BLaER1 treated with 17β-estradiol and CSF1 and Interleukin-3, amounts not matched to agents 10 nM and 100 nM (cell line): Measurements from ENCODE around the gene PRUNE1.
A peak's percentile ranks its signal among the peaks of the same experiment; 100 is the strongest.

Experiments
- H3K27ac ChIP-seq, 11 experiments: shearing (Covaris generic); formaldehyde crosslinking; 2 replicates each; pipeline ENCODE4 v1.8.1; 2022
- H3K27me3 ChIP-seq, 11 experiments: shearing (Covaris generic); formaldehyde crosslinking; 2 replicates each; pipeline ENCODE4 v1.8.1; 2022
- H3K36me3 ChIP-seq, 11 experiments: shearing (Covaris generic); formaldehyde crosslinking; 2 replicates each; pipeline ENCODE4 v1.8.1; 2022
- H3K4me1 ChIP-seq, 10 experiments: shearing (Covaris generic); formaldehyde crosslinking; 2 replicates each; pipeline ENCODE4 v1.8.1; 2022
- H3K4me2 ChIP-seq, 11 experiments: shearing (Covaris generic); formaldehyde crosslinking; 2 replicates each; pipeline ENCODE4 v1.8.1; 2022
- H3K4me3 ChIP-seq, 10 experiments: shearing (Covaris generic); formaldehyde crosslinking; 2 replicates each; pipeline ENCODE4 v1.8.1; 2022
- H3K9ac ChIP-seq, 11 experiments: shearing (Covaris generic); formaldehyde crosslinking; 2 replicates each; pipeline ENCODE4 v1.8.1; 2022
- H3K9me3 ChIP-seq, 11 experiments: shearing (Covaris generic); formaldehyde crosslinking; replicated peaks in 1 of 11; 2 replicates each; pipeline ENCODE4 v1.8.1; 2022
- H4K20me1 ChIP-seq, 11 experiments: shearing (Covaris generic); formaldehyde crosslinking; 2 replicates each; pipeline ENCODE4 v1.8.1; 2022
- Cebpa-rat ChIP-seq, 11 experiments: shearing (Covaris generic); IDR thresholded peaks; 2 replicates each; pipeline ENCODE4 v1.8.1; 2022

The PRUNE1 gene

GRCh38 chr1:151055581-151055980 lies 47.3 kb downstream of the PRUNE1 start:
- Histone ChIP-seq H3K4me1 (peaks cover 34 to 56% (median 36%) of the 10 kb centered on the region in 10 experiments), H3K4me2 (peak overlapping the region; percentile 92 to 100 (median 99))

GRCh38 chr1:151056149-151056548 lies 47.9 kb downstream of the PRUNE1 start:
- peak overlapping the region in 9 of 10 experiments; percentile 80 to 99 (median 95); a peak in 18 of 20 replicates for H3K4me3 ChIP-seq
- H3K36me3 ChIP-seq, result peaks cover 57 to 73% (median 68%) of the 10 kb centered on the region in 11 experiments
- peak overlapping the region; percentile 59 to 98 (median 95); a peak in 21 of 22 replicates for H3K9ac ChIP-seq
- H3K27ac ChIP-seq, result peak overlapping the region in 9 of 11 experiments; percentile 2 to 98 (median 93); a peak in 15 of 22 replicates
- no peaks in the 10 kb centered on the region for H3K9me3 ChIP-seq
- H3K4me1 ChIP-seq, result peaks cover 34 to 59% (median 37%) of the 10 kb centered on the region in 10 experiments
- no peak for TF ChIP-seq Cebpa-rat (IDR thresholded peaks at IDR 0.05)
- H3K4me2 ChIP-seq, result peak overlapping the region; percentile 92 to 100 (median 99)
- H4K20me1 ChIP-seq, result peaks cover 62 to 80% (median 75%) of the 10 kb centered on the region in 11 experiments
- H3K27me3 ChIP-seq, result peaks cover 0 to 36% (median 4%) of the 10 kb centered on the region in 11 experiments; a peak in 10 of 22 replicates

More at GRCh38 chr1:151055581-151055980, 47.3 kb downstream of the PRUNE1 start:
- peak overlapping the region in 10 of 11 experiments; percentile 24 to 98 (median 94); a peak in 17 of 22 replicates for H3K9ac ChIP-seq
- peak overlapping the region in 10 of 11 experiments; percentile 2 to 98 (median 68); a peak in 13 of 22 replicates for H3K27ac ChIP-seq
- no peaks in the 10 kb centered on the region for H3K9me3 ChIP-seq
- H4K20me1 ChIP-seq, result peaks cover 68 to 85% (median 81%) of the 10 kb centered on the region in 11 experiments
- H3K27me3 ChIP-seq, result peaks cover 0 to 42% (median 8%) of the 10 kb centered on the region in 11 experiments; a peak in 14 of 22 replicates
- 0 out of 22 replicates have a peak, but pooled peaks of 1 of the 11 experiments have one; percentile 4 for TF ChIP-seq Cebpa-rat (IDR thresholded peaks at IDR 0.05)
- H3K4me3 ChIP-seq, result peak overlapping the region in 6 of 10 experiments; percentile 80 to 98 (median 94); a peak in 12 of 20 replicates
- H3K36me3 ChIP-seq, result peaks cover 59 to 79% (median 74%) of the 10 kb centered on the region in 11 experiments

- peaks cover 51 to 70% (median 57%) of the 10 kb centered on the region in 10 experiments for H3K4me1 ChIP-seq
- no peak for TF ChIP-seq Cebpa-rat (IDR thresholded peaks at IDR 0.05)
- peaks cover 46 to 58% (median 52%) of the 10 kb centered on the region in 11 experiments for H4K20me1 ChIP-seq
These were observed 50.4 kb downstream of the PRUNE1 start for GRCh38 chr1:151058692-151059091.

GRCh38 chr1:151059109-151060006 lies 51.1 kb downstream of the PRUNE1 start, which contains the start of gene CDC42SE1:
Gene CDC42SE1, minus strand, starts transcription at chr1:151059622. Its CDS starts 3,892 bp downstream, at chr1:151055730.
- Histone ChIP-seq H3K4me3 (peak within 1 kb of the TSS; percentile 80 to 99 (median 96)), H3K9me3 (no peaks in the 10 kb centered on the region), H3K36me3 (peaks cover 25 to 61% (median 55%) of the 10 kb centered on the region in 11 experiments), H4K20me1 (peaks cover 39 to 57% (median 47%) of the 10 kb centered on the region in 11 experiments), H3K27ac (peak within 1 kb of the TSS; percentile 86 to 99 (median 96)), H3K9ac (peak within 1 kb of the TSS; percentile 89 to 99 (median 95)), H3K27me3 (peaks cover 0 to 4% (median 0%) of the 10 kb centered on the region in 11 experiments; a peak in 2 of 22 replicates), H3K4me2 (peak within 1 kb of the TSS; percentile 92 to 100 (median 99)), H3K4me1 (peaks cover 56 to 68% (median 62%) of the 10 kb centered on the region in 10 experiments)
- TF ChIP-seq Cebpa-rat (IDR thresholded peaks at IDR 0.05), result peak; percentile 11 to 96 (median 92); a peak in 18 of 22 replicates

More at GRCh38 chr1:151058692-151059091, 50.4 kb downstream of the PRUNE1 start:
- Histone ChIP-seq H3K9me3 (no peaks in the 10 kb centered on the region), H3K36me3 (peaks cover 31 to 61% (median 55%) of the 10 kb centered on the region in 11 experiments), H3K4me2 (peak overlapping the region; percentile 92 to 100 (median 99)), H3K4me3 (peak overlapping the region; percentile 80 to 99 (median 96)), H3K9ac (peak overlapping the region; percentile 89 to 99 (median 95)), H3K27ac (peak overlapping the region; percentile 86 to 99 (median 96)), H3K27me3 (peaks cover 0 to 11% (median 0%) of the 10 kb centered on the region in 11 experiments; a peak in 4 of 22 replicates)

GRCh38 chr1:151060007-151060656 lies 51.9 kb downstream of the PRUNE1 start, which contains the start of gene MLLT11:
Gene MLLT11, plus strand, starts transcription at chr1:151060397. Its CDS starts 6,828 bp downstream, at chr1:151067225.
- H4K20me1 ChIP-seq, result peaks cover 32 to 54% (median 39%) of the 10 kb centered on the region in 11 experiments
- peaks cover 57 to 68% (median 65%) of the 10 kb centered on the region in 10 experiments for H3K4me1 ChIP-seq
- H3K27ac ChIP-seq, result peak within 1 kb of the TSS; percentile 86 to 99 (median 96)
- TF ChIP-seq Cebpa-rat (IDR thresholded peaks at IDR 0.05), result no peak
- H3K4me2 ChIP-seq, result peak within 1 kb of the TSS; percentile 92 to 100 (median 99)
- H3K9ac ChIP-seq, result peak within 1 kb of the TSS; percentile 89 to 99 (median 95)
- H3K9me3 ChIP-seq, result no peaks in the 10 kb centered on the region
- 0 out of 22 replicates have a peak, but pooled peaks cover 0 to 4% (median 0%) of the 10 kb centered on the region in 11 experiments for H3K27me3 ChIP-seq
- H3K36me3 ChIP-seq, result peaks cover 17 to 61% (median 54%) of the 10 kb centered on the region in 11 experiments
- H3K4me3 ChIP-seq, result peak within 1 kb of the TSS; percentile 80 to 99 (median 96)

GRCh38 chr1:151060657-151061421 lies 52.6 kb downstream of the PRUNE1 start:
- H3K9me3 ChIP-seq, result no peaks in the 10 kb centered on the region
- no peaks in the 10 kb centered on the region for H3K27me3 ChIP-seq
- H3K4me1 ChIP-seq, result peaks cover 50 to 68% (median 65%) of the 10 kb centered on the region in 10 experiments
- peak overlapping the region; percentile 89 to 99 (median 95) for H3K9ac ChIP-seq
- peaks cover 10 to 61% (median 54%) of the 10 kb centered on the region in 11 experiments for H3K36me3 ChIP-seq
- H3K4me3 ChIP-seq, result peak overlapping the region; percentile 80 to 99 (median 96)
- H3K27ac ChIP-seq, result peak overlapping the region; percentile 86 to 99 (median 96); a peak in 21 of 22 replicates
- H4K20me1 ChIP-seq, result peaks cover 26 to 54% (median 32%) of the 10 kb centered on the region in 11 experiments
- TF ChIP-seq Cebpa-rat (IDR thresholded peaks at IDR 0.05), result no peak
- H3K4me2 ChIP-seq, result peak overlapping the region; percentile 82 to 100 (median 98)

- TF ChIP-seq Cebpa-rat (IDR thresholded peaks at IDR 0.05), result no peak
- H3K4me1 ChIP-seq, result peaks cover 41 to 68% (median 61%) of the 10 kb centered on the region in 10 experiments
- no peaks in the 10 kb centered on the region for H3K27me3 ChIP-seq
- H3K9me3 ChIP-seq, result no peaks in the 10 kb centered on the region
- H4K20me1 ChIP-seq, result peaks cover 17 to 53% (median 24%) of the 10 kb centered on the region in 11 experiments
- peak overlapping the region; percentile 82 to 100 (median 98); a peak in 21 of 22 replicates for H3K4me2 ChIP-seq
- peaks cover 2 to 61% (median 54%) of the 10 kb centered on the region in 11 experiments; a peak in 20 of 22 replicates for H3K36me3 ChIP-seq
- H3K4me3 ChIP-seq, result peak overlapping the region in 9 of 10 experiments; percentile 80 to 99 (median 97); a peak in 17 of 20 replicates
- H3K9ac ChIP-seq, result peak overlapping the region in 10 of 11 experiments; percentile 39 to 99 (median 96); a peak in 19 of 22 replicates
- peak overlapping the region in 10 of 11 experiments; percentile 86 to 99 (median 96); a peak in 19 of 22 replicates for H3K27ac ChIP-seq
These were observed 53.5 kb downstream of the PRUNE1 start for GRCh38 chr1:151061704-151062103.
